WERI-Rb-1 (cell line): Measurements from ENCODE around the gene PARP12.
A peak's percentile ranks its signal among the peaks of the same experiment; 100 is the strongest.

ENCODE experiments used
- DNase-seq: peaks from one replicate; pipeline ENCODE4 v3.0.0-alpha.2; 2020
- H3K27ac ChIP-seq: fragments of 250-450 bp; sonication (Bioruptor Pico); 2 replicates; pipeline ENCODE4 v1.5.1; 2020; ENCODE audit warnings: mild to moderate bottlenecking, moderate library complexity
- H3K27me3 ChIP-seq: fragments of 250-450 bp; sonication (Bioruptor Pico); 2 replicates; pipeline ENCODE4 v1.5.1; 2021; ENCODE audit warnings: mild to moderate bottlenecking, low read depth, moderate library complexity; ENCODE audit not compliant: insufficient read depth, severe bottlenecking
- H3K36me3 ChIP-seq: fragments of 250-450 bp; sonication (Bioruptor Pico); 2 replicates; pipeline ENCODE4 v1.5.1; 2020; ENCODE audit warnings: mild to moderate bottlenecking, moderate library complexity
- H3K4me3 ChIP-seq: 2 replicates; pipeline ENCODE4 v1.5.1; 2011; ENCODE audit warnings: low read depth, mild to moderate bottlenecking, control low read depth, low read length
- H3K9me3 ChIP-seq: fragments of 250-450 bp; sonication (Bioruptor Pico); 2 replicates; pipeline ENCODE4 v1.5.1; 2021; ENCODE audit warnings: mild to moderate bottlenecking, moderate library complexity; ENCODE audit not compliant: severe bottlenecking
- CTCF ChIP-seq: IDR thresholded peaks from 2 replicates; pipeline ENCODE4 v1.5.1; 2011; ENCODE audit warnings: low read depth, mild to moderate bottlenecking, control low read depth, inconsistent platforms, low read length

The PARP12 gene

GRCh38 chr7:140084142-140084655 is 21.4 kb upstream of the PARP12 start:
- no peaks in the 10 kb centered on the region for H3K36me3 ChIP-seq
- no peak for DNase-seq
- no peak for TF ChIP-seq CTCF
- H3K4me3 ChIP-seq = no peak overlapping the region
- no peak overlapping the region for H3K27ac ChIP-seq
- H3K27me3 ChIP-seq = no peaks in the 10 kb centered on the region
- no peaks in the 10 kb centered on the region for H3K9me3 ChIP-seq

GRCh38 chr7:140082770-140083169 is 20.0 kb upstream of the PARP12 start:
- Histone ChIP-seq H3K36me3 (no peaks in the 10 kb centered on the region), H3K9me3 (no peaks in the 10 kb centered on the region), H3K27me3 (no peaks in the 10 kb centered on the region), H3K27ac (no peak overlapping the region), H3K4me3 (no peak overlapping the region)
- DNase-seq = no peak
- TF ChIP-seq CTCF = no peak

GRCh38 chr7:140081774-140082425 is 19.1 kb upstream of the PARP12 start:
- Histone ChIP-seq H3K9me3 (no peaks in the 10 kb centered on the region), H3K27ac (no peak overlapping the region), H3K27me3 (no peaks in the 10 kb centered on the region), H3K36me3 (no peaks in the 10 kb centered on the region), H3K4me3 (no peak overlapping the region)
- DNase-seq = no peak
- TF ChIP-seq CTCF = no peak

- no peak overlapping the region for H3K4me3 ChIP-seq
- TF ChIP-seq CTCF = no peak
- no peaks in the 10 kb centered on the region for H3K36me3 ChIP-seq
- no peaks in the 10 kb centered on the region for H3K27me3 ChIP-seq
- no peaks in the 10 kb centered on the region for H3K9me3 ChIP-seq
- no peak overlapping the region for H3K27ac ChIP-seq
- DNase-seq = no peak
Measured at GRCh38 chr7:140080919-140081318, 18.2 kb upstream of the PARP12 start.

GRCh38 chr7:140079121-140079536 is 16.4 kb upstream of the PARP12 start:
- no peaks in the 10 kb centered on the region for H3K9me3 ChIP-seq
- no peaks in the 10 kb centered on the region for H3K27me3 ChIP-seq
- DNase-seq = peak; percentile 63
- TF ChIP-seq CTCF = peak; percentile 77
- H3K4me3 ChIP-seq = no peak overlapping the region
- no peak overlapping the region for H3K27ac ChIP-seq
- no peaks in the 10 kb centered on the region for H3K36me3 ChIP-seq

GRCh38 chr7:140078392-140078791 is 15.6 kb upstream of the PARP12 start:
- DNase-seq = no peak
- TF ChIP-seq CTCF = no peak
- no peak overlapping the region for H3K4me3 ChIP-seq
- no peaks in the 10 kb centered on the region for H3K36me3 ChIP-seq
- H3K9me3 ChIP-seq = no peaks in the 10 kb centered on the region
- no peaks in the 10 kb centered on the region for H3K27me3 ChIP-seq
- H3K27ac ChIP-seq = no peak overlapping the region
